DND-41 (cell line): ENCODE data around the gene SOCS3.

ENCODE experiments used
- CTCF ChIP-seq: IDR thresholded peaks from 2 replicates; pipeline ENCODE4 v1.5.1; 2012; ENCODE audit warnings: borderline replicate concordance, low read length, moderate library complexity, mild to moderate bottlenecking; ENCODE audit not compliant: poor library complexity, severe bottlenecking; ENCODE audit errors: extremely low read depth
- EZH2 ChIP-seq: IDR thresholded peaks from 3 replicates; pipeline ENCODE4 v1.6.1; 2012; ENCODE audit warnings: borderline replicate concordance, low read depth, mild to moderate bottlenecking, moderate library complexity, low read length, inconsistent platforms; ENCODE audit not compliant: severe bottlenecking

- TF ChIP-seq CTCF (no peak), EZH2 (no peak)
Measured at GRCh38 chr17:78380370-78380769, 20.5 kb upstream of the SOCS3 start.
